NCI-H748 (cell line): ENCODE measurements around the gene B3GALNT2.

Experiments used
- DNase-seq: peaks from one replicate; lab custom pipeline; 2025; ENCODE audit not compliant: unreplicated experiment; lab: John Stamatoyannopoulos, UW

Gene B3GALNT2

GRCh38 chr1:235411489-235412486 lies 92.5 kb downstream of the B3GALNT2 start:
- DNase-seq = no peak

GRCh38 chr1:235410467-235410866 lies 93.8 kb downstream of the B3GALNT2 start:
- DNase-seq = no peak

- DNase-seq = no peak
These were observed 95.0 kb downstream of the B3GALNT2 start for GRCh38 chr1:235409042-235409820.

GRCh38 chr1:235408503-235408960 lies 95.7 kb downstream of the B3GALNT2 start:
- no peak for DNase-seq

- no peak for DNase-seq
These were observed 96.8 kb downstream of the B3GALNT2 start for GRCh38 chr1:235407419-235407818.

- no peak for DNase-seq
These were observed 100.1 kb downstream of the B3GALNT2 start for GRCh38 chr1:235404190-235404589.

- DNase-seq = no peak
These were observed 100.7 kb downstream of the B3GALNT2 start for GRCh38 chr1:235403593-235403992.

GRCh38 chr1:235402457-235403200 lies 101.6 kb downstream of the B3GALNT2 start:
- no peak for DNase-seq

- DNase-seq = no peak
These were observed 103.0 kb downstream of the B3GALNT2 start for GRCh38 chr1:235401251-235401650.
